Measurements from ENCODE around the gene KRT12.

DNA sequence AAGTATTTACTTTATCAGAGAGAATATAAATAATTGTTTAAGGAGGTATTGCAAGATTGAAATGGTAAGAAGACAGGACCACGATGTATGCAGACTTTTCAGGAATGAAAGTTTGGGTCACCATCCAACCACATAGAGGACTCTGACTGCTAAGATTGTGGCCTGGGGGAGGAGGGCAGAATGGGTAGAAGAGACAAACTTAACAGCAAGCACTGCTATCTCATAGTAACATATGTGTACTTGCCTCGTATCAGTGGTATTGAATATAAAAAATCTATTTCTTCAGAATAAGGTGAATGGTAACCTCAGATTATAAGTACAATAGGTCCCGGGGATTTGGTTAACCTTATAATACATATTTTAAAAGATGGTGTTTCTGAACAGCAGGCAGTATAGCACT lies 50.5 kb downstream of the KRT12 start:
- TF ChIP-seq, protein P1, sequence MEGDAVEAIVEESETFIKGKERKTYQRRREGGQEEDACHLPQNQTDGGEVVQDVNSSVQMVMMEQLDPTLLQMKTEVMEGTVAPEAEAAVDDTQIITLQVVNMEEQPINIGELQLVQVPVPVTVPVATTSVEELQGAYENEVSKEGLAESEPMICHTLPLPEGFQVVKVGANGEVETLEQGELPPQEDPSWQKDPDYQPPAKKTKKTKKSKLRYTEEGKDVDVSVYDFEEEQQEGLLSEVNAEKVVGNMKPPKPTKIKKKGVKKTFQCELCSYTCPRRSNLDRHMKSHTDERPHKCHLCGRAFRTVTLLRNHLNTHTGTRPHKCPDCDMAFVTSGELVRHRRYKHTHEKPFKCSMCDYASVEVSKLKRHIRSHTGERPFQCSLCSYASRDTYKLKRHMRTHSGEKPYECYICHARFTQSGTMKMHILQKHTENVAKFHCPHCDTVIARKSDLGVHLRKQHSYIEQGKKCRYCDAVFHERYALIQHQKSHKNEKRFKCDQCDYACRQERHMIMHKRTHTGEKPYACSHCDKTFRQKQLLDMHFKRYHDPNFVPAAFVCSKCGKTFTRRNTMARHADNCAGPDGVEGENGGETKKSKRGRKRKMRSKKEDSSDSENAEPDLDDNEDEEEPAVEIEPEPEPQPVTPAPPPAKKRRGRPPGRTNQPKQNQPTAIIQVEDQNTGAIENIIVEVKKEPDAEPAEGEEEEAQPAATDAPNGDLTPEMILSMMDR (IDR thresholded peaks at IDR 0.05) = no peak
- TF ChIP-seq POLR2A (IDR thresholded peaks at IDR 0.05) = no peak

Data from ovary (tissue), 3 donors.